GM13977 (cell line): ENCODE data around the gene EFS.
"Not testable (repeated sequence)": the region's sequence is repeated elsewhere in the genome, so short reads cannot be mapped to it uniquely, and the experiment has no call there.

Source experiments
- DNase-seq: peaks from one replicate; pipeline ENCODE4 v3.0.0; 2012; ENCODE audit warnings: low spot score
- CTCF ChIP-seq: IDR thresholded peaks from 2 replicates; pipeline ENCODE4 v1.5.1; 2012; ENCODE audit warnings: mild to moderate bottlenecking, control low read depth; ENCODE audit not compliant: insufficient read depth; ENCODE audit errors: extremely low read depth, missing control alignments
- in situ Hi-C: fragments of 300-500 bp; cut with MboI; formaldehyde crosslinking; loops from one replicate; pipeline ENCODE4 v1.12.0; 2022; ENCODE audit warnings: low sequenced_read_pairs, low pct_unique_long_range_greater_than_20kb, mixed read lengths, inconsistent platforms; ENCODE audit not compliant: unreplicated experiment

Gene EFS

GRCh38 chr14:23326491-23327332, 38.3 kb downstream of the EFS start:
- DNase-seq, result no peak
- no peak for TF ChIP-seq CTCF
- in situ Hi-C loops, result no loop called here

GRCh38 chr14:23325746-23326145, 39.2 kb downstream of the EFS start:
- DNase-seq, in situ Hi-C loops: not testable (repeated sequence)

GRCh38 chr14:23324993-23325392, 40.0 kb downstream of the EFS start:
- in situ Hi-C loops, result no loop called here
- no peak for TF ChIP-seq CTCF
- DNase-seq, result no peak

- in situ Hi-C loops, result no loop called here
- DNase-seq, result no peak
- no peak for TF ChIP-seq CTCF
Observed at GRCh38 chr14:23324455-23324846, 40.5 kb downstream of the EFS start.

GRCh38 chr14:23323838-23324454, 41.0 kb downstream of the EFS start:
- in situ Hi-C loops, result no loop called here
- TF ChIP-seq CTCF, result no peak
- DNase-seq, result no peak

- DNase-seq, result no peak
- in situ Hi-C loops, result no loop called here
Observed at GRCh38 chr14:23322568-23323517, 42.1 kb downstream of the EFS start.

More at GRCh38 chr14:23322568-23323517, 42.1 kb downstream of the EFS start:
- TF ChIP-seq CTCF, result no peak
